GM12891 (cell line): ENCODE data around the gene ARHGEF12.

Experiments used
- POLR2A ChIP-seq: IDR thresholded peaks from 2 replicates; pipeline ENCODE4 v1.6.1; 2011; ENCODE audit warnings: low read depth, low read length, control low read depth
- POLR2AphosphoS5 ChIP-seq: IDR thresholded peaks from 2 replicates; pipeline ENCODE4 v1.6.1; 2011; ENCODE audit warnings: low read depth, low read length, control low read depth
- SPI1 ChIP-seq: IDR thresholded peaks from 2 replicates; pipeline ENCODE4 v1.6.1; 2011; ENCODE audit warnings: low read depth, low read length, control low read depth

DNA sequence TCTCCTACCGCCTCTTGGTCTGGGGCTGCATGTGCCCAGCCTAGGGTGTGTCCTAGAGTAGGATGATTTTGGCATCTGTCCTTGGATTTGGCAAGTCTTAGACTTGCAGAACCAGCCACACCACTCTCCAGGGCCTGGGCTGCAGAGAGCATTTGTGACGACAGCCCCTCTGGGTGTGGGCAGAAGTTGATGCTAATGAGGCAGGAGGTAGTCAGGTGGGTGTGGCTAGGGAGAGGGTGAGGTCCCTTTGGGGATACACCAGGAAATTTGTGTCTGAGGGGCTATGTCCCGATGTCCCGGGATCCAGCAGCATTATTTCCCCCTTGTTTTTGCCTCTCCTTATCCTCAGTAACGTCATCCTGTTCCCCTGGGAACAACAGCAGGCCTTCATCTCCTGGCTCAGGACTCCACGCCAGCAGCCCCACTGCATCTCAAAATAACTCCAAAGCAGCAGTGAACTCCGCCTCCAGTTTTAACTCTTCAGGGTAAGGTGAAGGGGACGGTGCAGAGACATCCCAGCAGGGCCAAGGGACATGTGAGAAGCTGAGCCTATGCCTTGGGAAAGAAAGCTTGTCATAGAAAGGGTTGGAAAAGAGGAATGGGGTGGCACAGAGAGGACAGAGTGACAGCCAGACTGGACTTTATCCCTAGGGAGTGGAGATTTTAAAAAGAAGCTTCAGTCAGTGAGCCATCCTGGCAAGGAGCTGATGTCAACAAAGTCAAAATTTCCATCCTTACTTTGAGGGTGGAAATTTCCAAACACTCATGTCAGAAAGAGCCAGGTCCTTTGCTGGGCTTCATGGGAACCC lies 19.1 kb upstream of the ARHGEF12 start:
- TF ChIP-seq POLR2AphosphoS5, result no peak
- TF ChIP-seq POLR2A, result no peak
- TF ChIP-seq SPI1, result no peak
